Aorta (tissue), 5 donors: ENCODE results near the gene NDUFV3. TPM values are rescaled to one million over a fixed set of nuclear protein-coding genes. Genes with fewer than 3 reads are reported as not detected.
A peak's percentile ranks its signal among the peaks of the same experiment; 100 is the strongest.
"Not testable (repeated sequence)": the region's sequence is repeated elsewhere in the genome, so short reads cannot be mapped to it uniquely, and the experiment has no call there.

ENCODE experiments used
- ATAC-seq: fragments of 200-7000 bp; cut with Tn5 transposase; one replicate; pipeline ENCODE4 v1.9.1; 2022; ENCODE audit warnings: moderate library complexity; ENCODE audit not compliant: low FRiP score
- DNase-seq, 2 donors: peaks; one replicate each; pipeline ENCODE4 v3.0.0-alpha.2; 2020
- H3K27ac ChIP-seq, 2 donors: one replicate each; pipeline ENCODE4 v1.5.1; 2013; ENCODE audit warnings: low read length in 2 of 2, mild to moderate bottlenecking in 2 of 2, moderate library complexity in 2 of 2, control low read depth in 1 of 2, inconsistent platforms in 1 of 2, low read depth in 1 of 2
- H3K27me3 ChIP-seq, 2 donors: one replicate each; pipeline ENCODE4 v1.6.1; 2013; ENCODE audit warnings: control low read depth in 1 of 2, low read length in 1 of 2, mild to moderate bottlenecking in 1 of 2, moderate library complexity in 1 of 2; ENCODE audit not compliant: insufficient read depth in 2 of 2, control insufficient read depth in 1 of 2
- H3K36me3 ChIP-seq, 2 donors: one replicate each; pipeline ENCODE4 v1.6.1; 2013; ENCODE audit warnings: control low read depth in 1 of 2, low read length in 1 of 2, mild to moderate bottlenecking in 1 of 2; ENCODE audit not compliant: insufficient read depth in 2 of 2, control insufficient read depth in 1 of 2
- H3K4me1 ChIP-seq, 2 donors: one replicate each; pipeline ENCODE4 v1.6.1; 2013; ENCODE audit warnings: low read length in 2 of 2, control low read depth in 1 of 2, mild to moderate bottlenecking in 1 of 2, moderate library complexity in 1 of 2; ENCODE audit not compliant: insufficient read depth in 2 of 2, control insufficient read depth in 1 of 2
- H3K4me3 ChIP-seq, 2 donors: one replicate each; pipeline ENCODE4 v1.5.1; 2013; ENCODE audit warnings: low read length in 2 of 2, control low read depth in 1 of 2, mild to moderate bottlenecking in 1 of 2
- H3K9me3 ChIP-seq: one replicate; pipeline ENCODE4 v1.6.1; 2013; ENCODE audit warnings: mild to moderate bottlenecking, low read length; ENCODE audit not compliant: control insufficient read depth
- WGBS, 2 donors: extraction: QIAGEN DNeasy Blood & Tissue Kit; methylation state at CpG; one replicate each; pipeline ENCODE4 v1.1.7; 2013; 5-methylcytosine and 5-hydroxymethylcytosine counted together
- intact Hi-C, 2 donors: fragments of 100-400 bp; cut with DNase I; formaldehyde crosslinking; loops; one replicate each; pipeline versions ENCODE4 v1.14.2 to v1.15.0; 2022
- polyA plus RNA-seq, 2 donors: library from polyadenylated mRNA; stranded (reverse); fragments of 200-250 nt; gene quantifications; one replicate each; pipeline ENCODE4 v1.2.3, GENCODE V29; 2013
- total RNA-seq, 2 donors: library from RNA; stranded (reverse); fragmentation: NEBNext Ultra II Directional; extraction: Animal tissue kit (Norgen Biotek cat#: 25700); gene quantifications; one replicate each; pipeline ENCODE4 v1.2.1, GENCODE V29; 2021
- donor health status: healthy with polysubstance abuse.
- donor health status: Bipolar disorder and iron deficiency.
- donor health status: DM: no; HTN: no; CAD: no.
- donor health status: DM: no; HTN: no; CAD: no.
- donor health status: DM: yes; HTN: yes; CAD: no.

Gene NDUFV3
- total and polyA plus RNA-seq, 4 donors: 16.3 to 34.4 (median 26.9) TPM

DNA sequence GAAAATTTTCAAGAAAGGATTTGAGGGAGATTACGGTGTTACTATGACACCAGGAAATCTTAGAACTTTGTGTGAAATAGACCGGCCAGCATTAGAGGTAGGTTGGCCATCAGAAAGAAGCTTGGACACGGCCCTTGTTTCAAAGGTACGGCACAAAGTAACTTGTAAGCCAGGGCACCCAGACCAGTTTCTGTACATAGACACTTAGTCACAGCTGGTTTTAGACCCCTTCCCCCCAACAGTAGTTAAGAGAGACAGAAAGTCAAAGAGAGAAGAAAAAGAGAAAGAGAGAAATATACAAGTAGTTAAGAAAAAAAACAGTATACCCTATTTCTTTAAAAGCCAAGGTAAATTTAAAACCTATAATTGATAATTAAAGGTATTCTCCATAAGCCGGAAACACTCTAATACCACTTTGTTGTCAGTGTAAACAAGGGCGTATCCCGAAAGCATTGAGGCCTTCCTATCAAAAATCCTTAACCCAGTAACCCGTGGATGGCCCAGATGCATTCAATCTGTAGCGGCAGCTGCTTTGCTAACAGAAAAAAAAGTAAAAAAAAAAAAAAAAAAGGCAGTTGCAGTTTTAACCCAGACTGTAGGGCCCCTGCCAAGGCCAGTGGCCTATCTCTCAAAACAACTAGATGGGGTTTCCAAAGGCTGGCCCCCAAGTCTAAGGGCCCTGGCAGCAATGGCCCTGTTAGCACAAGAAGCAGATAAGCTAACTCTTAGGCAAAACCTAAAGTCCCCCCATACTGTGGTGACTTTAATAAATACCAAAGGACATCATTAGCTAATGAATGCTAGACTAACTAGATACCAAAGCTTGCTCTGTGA, 40.2 kb downstream of the NDUFV3 start:
- ATAC-seq, H3K4me3 ChIP-seq, H3K27me3 ChIP-seq, intact Hi-C loops, H3K27ac ChIP-seq, H3K36me3 ChIP-seq, H3K9me3 ChIP-seq, H3K4me1 ChIP-seq: not testable (repeated sequence)
- DNase-seq: peak in 1 of 2 donors; percentile 27
- WGBS, 2 donors: 17 to 25% methylated on average over 9 of the region's 9 CpGs

- not testable (repeated sequence) for H3K27ac ChIP-seq
These were observed 40.9 kb downstream of the NDUFV3 start for GRCh38 chr21:42933973-42934372.

GRCh38 chr21:42936360-42936759, 43.3 kb downstream of the NDUFV3 start:
- H3K27me3 ChIP-seq, H3K27ac ChIP-seq, H3K9me3 ChIP-seq, H3K4me1 ChIP-seq, DNase-seq, H3K36me3 ChIP-seq, H3K4me3 ChIP-seq, intact Hi-C loops, ATAC-seq: not testable (repeated sequence)
- 85 to 90% methylated on average over 5 of the region's 5 CpGs for WGBS, 2 donors

More at GRCh38 chr21:42933973-42934372, 40.9 kb downstream of the NDUFV3 start:
- H3K36me3 ChIP-seq, H3K27me3 ChIP-seq, H3K4me3 ChIP-seq, H3K4me1 ChIP-seq, H3K9me3 ChIP-seq, ATAC-seq, intact Hi-C loops: not testable (repeated sequence)
- WGBS, 2 donors: 94% methylated on average over 12 of the region's 12 CpGs
- DNase-seq: peak in 1 of 2 donors; percentile 33

DNA sequence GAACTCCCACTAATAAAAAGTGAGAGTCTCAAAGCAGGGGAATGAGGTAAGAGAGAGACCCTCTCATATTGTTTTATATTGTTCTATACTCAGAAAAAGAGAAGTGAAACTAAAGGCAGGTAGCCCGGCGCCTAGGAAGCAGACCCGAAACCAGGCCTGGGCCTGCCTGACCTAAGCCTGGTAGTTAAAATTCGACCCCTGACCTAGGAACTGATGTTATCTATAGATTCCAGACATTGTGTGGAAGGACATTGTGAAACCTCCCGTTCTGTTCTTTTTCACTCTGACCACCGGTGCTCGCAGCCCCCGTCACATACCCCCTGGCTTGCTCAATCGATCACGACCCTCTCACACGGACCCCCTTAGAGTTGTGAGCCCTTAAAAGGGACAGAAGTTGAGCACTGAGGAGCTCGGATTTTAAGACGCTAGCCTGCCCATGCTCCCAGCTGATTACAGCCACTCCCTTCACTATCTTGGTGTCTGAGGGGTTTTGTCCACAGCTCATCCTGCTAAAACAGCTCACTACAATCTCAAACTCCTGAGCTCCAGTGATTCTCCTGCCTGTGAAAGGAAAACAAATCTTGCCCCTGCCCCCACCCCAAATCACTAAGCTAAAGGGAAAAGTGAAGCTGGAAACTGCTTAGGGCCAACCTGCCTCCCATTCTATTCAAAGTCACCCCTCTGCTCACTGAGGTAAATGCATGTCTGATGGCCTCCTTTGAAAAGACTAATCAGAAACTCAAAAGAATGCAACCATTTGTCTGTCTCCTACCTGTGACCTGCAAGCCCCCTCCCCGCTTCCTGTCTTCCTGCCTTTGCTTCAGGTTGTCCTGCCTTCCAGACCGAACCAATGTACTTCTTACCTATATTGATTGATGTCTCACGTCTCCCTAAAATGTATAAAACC, 44.2 kb downstream of the NDUFV3 start:
- ATAC-seq, H3K4me1 ChIP-seq, H3K27ac ChIP-seq, H3K4me3 ChIP-seq, H3K27me3 ChIP-seq, H3K9me3 ChIP-seq, H3K36me3 ChIP-seq, intact Hi-C loops: not testable (repeated sequence)
- DNase-seq: peak in 1 of 2 donors; percentile 36
- 85 to 92% methylated on average over 16 of the region's 16 CpGs for WGBS, 2 donors

DNA sequence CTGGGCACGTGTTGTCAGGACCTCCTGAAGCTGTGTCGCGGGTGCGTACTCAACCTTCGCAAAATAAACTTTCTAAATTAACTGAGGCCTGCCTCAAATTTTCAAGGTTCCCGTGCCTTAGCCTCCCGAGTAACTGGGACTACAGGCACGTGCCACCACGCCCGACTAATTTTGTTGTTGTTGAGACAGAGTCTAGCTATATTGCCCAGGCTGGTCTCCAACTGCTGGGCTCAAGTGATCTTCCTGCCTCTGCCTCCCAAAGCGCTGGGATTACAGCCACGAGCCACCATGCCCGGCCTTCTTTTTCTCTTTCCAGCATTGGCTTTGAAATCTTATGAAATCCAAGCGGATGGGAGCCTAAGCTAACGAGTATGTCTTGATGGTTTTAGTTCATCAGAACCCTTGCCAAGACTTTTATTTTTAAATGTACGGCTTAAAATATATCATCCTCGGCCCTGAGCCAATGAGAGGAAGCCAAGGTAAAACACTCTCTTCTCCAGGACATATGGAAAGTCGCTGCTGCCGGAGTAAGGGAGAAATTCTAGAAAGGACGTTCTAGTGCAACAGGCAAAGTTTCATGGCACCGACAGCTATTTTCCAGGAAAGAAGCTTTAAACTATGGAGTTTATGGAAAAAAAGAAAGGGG, 45.0 kb downstream of the NDUFV3 start:
- WGBS, 2 donors: 93 to 94% methylated on average over 21 of the region's 21 CpGs

GRCh38 chr21:42938606-42938995, 45.5 kb downstream of the NDUFV3 start:
- DNase-seq, intact Hi-C loops: not testable (repeated sequence)

More for the DNA sequence above, 45.0 kb downstream of the NDUFV3 start:
- Histone ChIP-seq H3K4me3 (no peak overlapping the region), H3K27me3 (no peaks in the 10 kb centered on the region), H3K9me3 (no peaks in the 10 kb centered on the region), H3K36me3 (no peaks in the 10 kb centered on the region), H3K27ac (no peak overlapping the region), H3K4me1 (no peaks in the 10 kb centered on the region)
- ATAC-seq (no peak), DNase-seq (peak in 1 of 2 donors; percentile 23)
- intact Hi-C loops: no loop called here

DNA sequence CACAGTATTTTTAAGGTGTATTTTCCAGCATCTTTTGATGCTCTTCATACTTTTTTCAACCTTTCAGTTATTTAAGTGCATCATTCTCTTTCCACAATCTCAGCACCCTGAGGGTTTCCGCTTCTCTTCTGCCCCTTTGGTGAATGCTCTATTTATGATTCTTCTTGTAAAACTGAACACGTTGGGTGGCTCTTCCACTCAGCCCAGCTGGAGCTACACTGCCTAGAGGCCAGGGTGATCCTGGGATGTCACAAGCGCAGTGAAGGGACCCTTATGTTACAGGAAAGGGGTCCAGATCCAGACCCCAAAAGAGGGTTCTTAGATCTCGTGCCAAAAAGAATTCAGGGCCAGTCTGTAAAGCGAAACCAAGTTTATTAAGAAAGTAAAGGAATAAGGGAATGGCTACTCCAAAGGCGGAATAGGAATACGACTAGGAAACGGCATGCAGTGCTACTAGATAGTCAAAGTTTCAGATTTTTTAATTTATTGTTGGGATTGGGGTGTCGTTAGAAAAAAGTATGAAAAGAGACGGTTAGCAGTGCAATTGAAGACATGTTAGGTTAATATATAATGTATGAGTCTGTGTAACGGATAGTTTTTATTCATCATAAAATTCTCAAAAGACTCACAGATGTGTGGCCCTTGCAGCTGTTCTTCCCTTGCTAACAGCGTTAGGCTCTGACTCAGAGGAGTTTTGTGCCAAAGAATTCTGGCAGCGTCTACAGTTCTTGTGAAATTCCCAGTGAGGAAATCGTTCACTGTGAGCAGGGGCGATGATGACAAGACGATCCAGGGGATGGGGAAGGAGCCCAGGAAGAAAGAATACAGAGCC, 46.7 kb downstream of the NDUFV3 start:
- H3K27me3 ChIP-seq: no peaks in the 10 kb centered on the region
- peak; percentile 78 to 84 for DNase-seq
- intact Hi-C loops: loop anchor here in 1 of 2 donors (2.0 kb wide), 1 partner anchor 35 kb away; the partner anchor contains the start of gene PKNOX1
- no peaks in the 10 kb centered on the region for H3K36me3 ChIP-seq
- WGBS, 2 donors: 18 to 19% methylated on average over 16 of the region's 16 CpGs
- H3K27ac ChIP-seq: no peak overlapping the region
- ATAC-seq: peak; percentile 95
- H3K9me3 ChIP-seq: no peaks in the 10 kb centered on the region
- no peak overlapping the region for H3K4me3 ChIP-seq
- no peaks in the 10 kb centered on the region for H3K4me1 ChIP-seq

More at GRCh38 chr21:42938606-42938995, 45.5 kb downstream of the NDUFV3 start:
- not testable (repeated sequence) for H3K4me3 ChIP-seq, H3K36me3 ChIP-seq, H3K27me3 ChIP-seq, ATAC-seq, H3K27ac ChIP-seq, H3K9me3 ChIP-seq, H3K4me1 ChIP-seq
- 97 to 98% methylated on average over 6 of the region's 6 CpGs for WGBS, 2 donors

- Histone ChIP-seq H3K4me1 (no peaks in the 10 kb centered on the region), H3K27ac (no peak overlapping the region), H3K27me3 (no peaks in the 10 kb centered on the region), H3K4me3 (no peak overlapping the region), H3K36me3 (no peaks in the 10 kb centered on the region), H3K9me3 (no peaks in the 10 kb centered on the region)
- intact Hi-C loops: loop anchor here in 1 of 2 donors (2.0 kb wide), 1 partner anchor 33 kb away; the partner anchor contains the start of gene PKNOX1
- WGBS, 2 donors: 95 to 98% methylated on average over 6 of the region's 6 CpGs
- ATAC-seq (no peak), DNase-seq (no peak)
These were observed 48.6 kb downstream of the NDUFV3 start for GRCh38 chr21:42941696-42942085.
